Calu3 (cell line): ENCODE data around the gene WHRN. TPM values are rescaled to one million over a fixed set of nuclear protein-coding genes. Genes with fewer than 3 reads are reported as not detected.

ENCODE experiments used
- BruUV-seq: library from RNA; stranded (reverse); fragments of 400-500 nt; replicated peaks from 2 replicates; lab custom pipeline; 2021; lab: Mats Ljungman, UMichigan
- CTCF ChIA-PET: fragments of 300-600 bp; sonication (Branson Sonifier 250); formaldehyde crosslinking; loops from one replicate; lab custom pipeline; 2022; ENCODE audit warnings: antibody characterized with exemption; lab: Charles Lee
- DNase-seq: peaks from one replicate; pipeline ENCODE4 v3.0.0; 2022
- H3K27ac Mint-ChIP-seq: one replicate; pipeline ENCODE4 v1.8.0; 2022; ENCODE audit warnings: mixed read lengths; ENCODE audit not compliant: unreplicated experiment
- H3K27me3 Mint-ChIP-seq: one replicate; pipeline ENCODE4 v1.8.0; 2022; ENCODE audit warnings: mixed read lengths; ENCODE audit not compliant: unreplicated experiment
- H3K36me3 Mint-ChIP-seq: one replicate; pipeline ENCODE4 v1.8.0; 2022; ENCODE audit warnings: mild to moderate bottlenecking, moderate library complexity, mixed read lengths; ENCODE audit not compliant: insufficient read depth, unreplicated experiment
- H3K4me1 Mint-ChIP-seq: one replicate; pipeline ENCODE4 v1.8.0; 2022; ENCODE audit warnings: mild to moderate bottlenecking, low read depth, mixed read lengths; ENCODE audit not compliant: unreplicated experiment
- H3K4me3 Mint-ChIP-seq: one replicate; pipeline ENCODE4 v1.8.0; 2022; ENCODE audit warnings: mild to moderate bottlenecking, low read depth, moderate library complexity, mixed read lengths; ENCODE audit not compliant: unreplicated experiment
- H3K9me3 Mint-ChIP-seq: one replicate; pipeline ENCODE4 v1.8.0; 2022; ENCODE audit warnings: low read depth, mixed read lengths; ENCODE audit not compliant: unreplicated experiment
- intact Hi-C: fragments of 100-400 bp; cut with micrococcal nuclease; formaldehyde crosslinking; loops from one replicate; pipeline ENCODE4 v1.10.0; 2022; ENCODE audit not compliant: unreplicated experiment
- total RNA-seq: library from RNA; stranded (reverse); gene quantifications from 2 replicates; pipeline ENCODE4 v1.2.3, GENCODE V29; 2022
- TF ChIP-seq, protein P1 (sequence below): fragments of 200-600 bp; IDR thresholded peaks from one replicate; pipeline ENCODE4 v1.8.0; 2022; ENCODE audit warnings: antibody characterized with exemption; ENCODE audit not compliant: unreplicated experiment

WHRN gene
- total RNA-seq, 1 experiment from 2014 or later: 4.9 TPM

DNA sequence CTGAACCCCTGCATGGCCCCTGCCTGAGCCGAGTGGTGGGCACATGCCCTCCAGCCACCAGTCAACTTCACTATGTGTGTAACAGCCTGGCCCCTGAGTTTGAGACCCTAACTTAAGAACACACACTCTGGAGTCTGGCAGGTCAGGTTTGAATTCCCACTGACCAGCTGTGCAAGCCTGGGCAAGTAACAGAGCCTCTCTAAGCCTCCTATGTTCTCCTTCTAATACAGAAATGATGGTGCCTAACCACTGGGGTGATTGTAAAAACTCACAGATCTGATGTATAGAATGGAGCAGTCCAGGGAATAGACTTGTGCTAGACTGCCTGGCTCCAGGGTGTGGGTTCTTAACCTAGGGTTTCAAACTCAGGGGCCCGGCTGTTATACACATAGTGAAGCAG, 100.7 kb downstream of the WHRN start:
- DNase-seq: no peak
- TF ChIP-seq, protein P1, sequence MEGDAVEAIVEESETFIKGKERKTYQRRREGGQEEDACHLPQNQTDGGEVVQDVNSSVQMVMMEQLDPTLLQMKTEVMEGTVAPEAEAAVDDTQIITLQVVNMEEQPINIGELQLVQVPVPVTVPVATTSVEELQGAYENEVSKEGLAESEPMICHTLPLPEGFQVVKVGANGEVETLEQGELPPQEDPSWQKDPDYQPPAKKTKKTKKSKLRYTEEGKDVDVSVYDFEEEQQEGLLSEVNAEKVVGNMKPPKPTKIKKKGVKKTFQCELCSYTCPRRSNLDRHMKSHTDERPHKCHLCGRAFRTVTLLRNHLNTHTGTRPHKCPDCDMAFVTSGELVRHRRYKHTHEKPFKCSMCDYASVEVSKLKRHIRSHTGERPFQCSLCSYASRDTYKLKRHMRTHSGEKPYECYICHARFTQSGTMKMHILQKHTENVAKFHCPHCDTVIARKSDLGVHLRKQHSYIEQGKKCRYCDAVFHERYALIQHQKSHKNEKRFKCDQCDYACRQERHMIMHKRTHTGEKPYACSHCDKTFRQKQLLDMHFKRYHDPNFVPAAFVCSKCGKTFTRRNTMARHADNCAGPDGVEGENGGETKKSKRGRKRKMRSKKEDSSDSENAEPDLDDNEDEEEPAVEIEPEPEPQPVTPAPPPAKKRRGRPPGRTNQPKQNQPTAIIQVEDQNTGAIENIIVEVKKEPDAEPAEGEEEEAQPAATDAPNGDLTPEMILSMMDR: no peak
- Mint-ChIP-seq H3K4me1 (no peaks in the 10 kb centered on the region), H3K36me3 (no peaks in the 10 kb centered on the region), H3K27ac (no peak overlapping the region), H3K27me3 (peaks cover 24% of the 10 kb centered on the region), H3K9me3 (no peaks in the 10 kb centered on the region), H3K4me3 (no peak overlapping the region)
- intact Hi-C loops: loop anchor here (10.0 kb wide), 1 partner anchor 610 kb away; no protein-coding TSS in a partner anchor
- no TSS peak for BruUV-seq
- CTCF ChIA-PET: interaction anchor here (0.7 to 2.0 kb wide), 2 partner anchors 15 to 248 kb away, joined by 5 to 34 read pairs; no protein-coding TSS in a partner anchor

DNA sequence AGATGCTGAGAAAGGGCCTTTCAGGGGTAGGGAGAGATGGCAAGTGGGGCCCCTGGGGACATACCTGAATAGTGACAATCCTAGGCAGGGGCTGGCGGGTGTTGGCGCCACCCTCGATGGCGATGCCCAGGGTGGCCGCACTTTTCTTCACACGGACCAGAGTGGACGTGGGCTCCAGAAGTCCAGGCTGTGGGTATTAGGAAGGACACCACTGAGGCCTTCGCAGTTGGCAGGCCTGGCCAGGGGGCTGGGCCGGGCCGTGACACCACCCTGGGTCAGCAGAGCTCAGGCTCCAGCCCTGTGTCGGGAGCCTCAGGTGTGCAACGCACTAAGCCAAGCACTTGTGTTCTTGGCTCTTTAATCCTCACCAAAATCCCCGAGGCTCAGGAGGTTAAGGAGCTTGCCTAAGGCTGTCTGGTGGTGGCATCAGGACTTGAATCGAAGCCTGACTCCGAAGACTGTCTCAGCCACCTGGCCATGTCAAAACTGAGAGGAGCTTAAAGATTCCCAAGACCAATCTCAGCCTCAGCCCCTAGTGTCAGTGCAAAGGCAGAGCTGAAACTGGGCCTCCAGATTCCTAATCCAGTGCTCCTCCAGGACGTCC, 102.0 kb downstream of the WHRN start:
- TF ChIP-seq, protein P1: no peak
- H3K36me3 Mint-ChIP-seq: peaks cover 3% of the 10 kb centered on the region
- DNase-seq: no peak
- no peak overlapping the region for H3K4me3 Mint-ChIP-seq
- CTCF ChIA-PET: no interaction called here
- H3K9me3 Mint-ChIP-seq: no peaks in the 10 kb centered on the region
- intact Hi-C loops: loop anchor here (10.0 kb wide), 1 partner anchor 612 kb away; no protein-coding TSS in a partner anchor
- no peak overlapping the region for H3K27ac Mint-ChIP-seq
- no TSS peak for BruUV-seq
- H3K27me3 Mint-ChIP-seq: peaks cover 14% of the 10 kb centered on the region
- no peaks in the 10 kb centered on the region for H3K4me1 Mint-ChIP-seq

DNA sequence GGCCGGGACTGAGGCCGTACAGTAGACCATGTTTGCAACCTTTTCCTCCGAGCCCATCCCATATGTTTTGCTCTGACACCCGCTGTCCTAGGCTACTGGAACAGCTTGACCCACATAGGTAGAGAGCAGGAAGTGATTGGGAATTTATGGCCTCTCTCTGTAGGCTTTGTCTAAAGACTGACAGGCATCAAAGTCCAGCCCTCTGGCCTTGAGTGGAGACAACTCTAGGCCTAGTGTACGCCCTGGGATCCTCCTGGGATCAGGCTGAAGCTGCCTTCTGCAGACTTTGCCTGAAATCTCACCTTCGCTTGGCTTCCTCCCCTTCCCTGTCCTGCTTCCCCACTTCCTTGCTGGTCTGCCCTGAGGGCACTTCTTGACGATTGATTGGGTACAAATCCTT, 103.9 kb downstream of the WHRN start:
- TF ChIP-seq, protein P1: no peak
- BruUV-seq: no TSS peak
- Mint-ChIP-seq H3K27ac (no peak overlapping the region), H3K4me1 (no peaks in the 10 kb centered on the region), H3K9me3 (no peaks in the 10 kb centered on the region), H3K36me3 (peaks cover 19% of the 10 kb centered on the region), H3K27me3 (peaks cover under 1% of the 10 kb centered on the region), H3K4me3 (no peak overlapping the region)
- intact Hi-C loops: loop anchor here (10.0 kb wide), 1 partner anchor 613 kb away; no protein-coding TSS in a partner anchor
- CTCF ChIA-PET: no interaction called here
- no peak for DNase-seq

- TF ChIP-seq, protein P1: no peak
- intact Hi-C loops: loop anchor here (10.0 kb wide), 1 partner anchor 614 kb away; no protein-coding TSS in a partner anchor
- CTCF ChIA-PET: no interaction called here
Observed at GRCh38 chr9:114400772-114401171, 104.5 kb downstream of the WHRN start.

More at GRCh38 chr9:114400772-114401171, 104.5 kb downstream of the WHRN start:
- Mint-ChIP-seq H3K27ac (no peak overlapping the region), H3K36me3 (peaks cover 19% of the 10 kb centered on the region), H3K4me3 (no peak overlapping the region), H3K9me3 (no peaks in the 10 kb centered on the region), H3K27me3 (no peaks in the 10 kb centered on the region), H3K4me1 (no peaks in the 10 kb centered on the region)
- no peak for DNase-seq
- no TSS peak for BruUV-seq
